CD4-positive, alpha-beta T cell treated with Interleukin-10 for 1 hour (primary cell): ENCODE results near the gene DDT.
"Not testable (repeated sequence)": the region's sequence is repeated elsewhere in the genome, so short reads cannot be mapped to it uniquely, and the experiment has no call there.

ENCODE experiments used
- DNase-seq: peaks from one replicate; pipeline ENCODE4 v3.0.0-alpha.2; 2020

Gene DDT

DNA sequence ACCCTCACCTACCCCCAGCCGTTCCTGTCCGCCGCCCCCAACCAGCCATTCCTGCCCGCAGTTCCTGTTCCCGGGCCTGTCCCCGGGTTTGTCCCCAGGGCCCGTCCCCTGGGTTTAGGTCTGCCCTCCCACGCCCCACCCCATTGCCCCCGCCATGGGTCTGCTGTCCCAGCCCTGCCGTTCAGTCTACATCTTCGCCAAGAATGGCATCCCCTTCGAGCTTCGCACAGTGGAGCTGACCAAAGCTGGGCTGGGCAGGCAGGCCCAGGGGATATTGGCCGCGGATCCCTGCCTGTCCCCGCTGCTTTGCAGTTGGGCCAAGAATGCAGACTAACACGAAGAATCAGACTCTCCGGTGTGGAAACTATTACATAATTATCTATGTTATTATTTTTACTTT lies 24.5 kb downstream of the DDT start:
- not testable (repeated sequence) for DNase-seq

DNA sequence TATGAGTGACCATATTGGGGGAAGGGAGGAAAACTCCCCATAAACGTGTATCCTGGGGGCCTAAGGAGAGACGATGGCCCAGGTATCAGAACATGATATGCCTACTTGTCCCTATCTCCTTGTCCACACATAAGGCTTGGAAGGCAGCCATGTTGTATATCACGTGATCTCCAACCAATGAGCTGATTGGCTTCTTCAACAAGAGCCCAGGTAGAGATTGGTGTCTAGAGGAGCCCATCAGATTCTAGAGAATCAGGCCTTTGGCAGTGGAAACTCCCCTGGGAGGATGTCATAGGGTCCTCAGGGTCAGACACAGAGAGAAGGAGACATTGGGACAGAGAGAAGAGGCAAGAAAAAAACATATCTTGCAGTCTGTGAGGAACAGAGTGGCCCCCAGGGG lies 26.9 kb downstream of the DDT start:
- DNase-seq, result not testable (repeated sequence)

DNA sequence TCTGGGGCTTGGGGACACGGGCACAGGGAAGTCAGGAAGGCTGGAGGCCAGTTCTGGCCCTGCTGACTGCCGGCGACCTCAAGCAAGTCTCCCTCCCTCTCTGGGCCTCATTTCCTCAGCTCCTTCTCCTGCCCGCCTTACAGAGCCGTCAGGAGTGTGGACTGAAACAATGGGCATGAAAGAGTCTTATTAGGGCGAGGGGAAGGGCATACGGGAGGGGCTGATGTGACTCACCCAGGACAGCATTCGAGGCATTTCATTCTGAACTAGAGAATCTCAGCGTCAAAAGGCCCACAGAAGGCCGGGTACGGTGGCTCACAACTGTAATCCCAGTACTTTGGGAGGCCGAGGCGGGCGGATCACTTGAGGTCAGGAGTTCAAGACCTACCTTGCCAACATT lies 34.1 kb downstream of the DDT start:
- DNase-seq, result not testable (repeated sequence)

DNA sequence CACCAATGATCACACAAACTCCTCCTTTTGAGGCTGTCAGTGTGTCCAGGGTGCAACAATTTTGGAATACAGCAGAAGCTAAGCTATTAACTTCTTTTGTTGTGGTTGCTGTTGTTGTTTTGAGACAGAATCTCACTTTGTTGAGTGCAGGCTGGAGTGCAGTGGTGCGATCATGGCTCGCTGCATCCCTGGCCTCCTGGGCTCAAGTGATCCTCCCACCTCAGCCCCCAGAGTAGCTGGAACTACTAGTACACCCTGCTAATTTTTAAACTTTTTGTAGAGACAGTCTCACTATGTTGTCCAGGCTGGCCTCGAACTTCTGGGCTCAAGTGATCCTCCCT lies 35.3 kb downstream of the DDT start:
- DNase-seq, result no peak

- no peak for DNase-seq
Measured at GRCh38 chr22:23938328-23939016, 35.8 kb downstream of the DDT start.

DNA sequence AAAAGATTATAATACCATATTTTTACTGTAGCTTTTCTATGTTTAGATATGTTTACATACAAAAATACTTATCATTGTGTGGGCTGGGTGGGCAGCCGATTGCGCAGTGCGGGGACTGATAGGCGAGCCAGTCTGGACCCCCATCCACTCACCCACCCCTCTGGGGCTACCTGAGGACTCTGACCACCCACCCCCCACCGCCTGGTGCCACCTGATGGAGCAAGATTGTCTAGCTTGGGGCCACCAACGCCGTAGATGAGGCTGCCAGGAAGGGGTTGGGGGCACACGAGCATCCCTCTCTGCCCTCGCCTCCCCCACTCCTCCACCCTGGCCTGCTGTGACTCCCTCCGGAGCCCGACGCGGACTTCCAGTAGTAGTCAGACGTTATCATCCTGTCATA lies 47.7 kb downstream of the DDT start:
- no peak for DNase-seq

DNA sequence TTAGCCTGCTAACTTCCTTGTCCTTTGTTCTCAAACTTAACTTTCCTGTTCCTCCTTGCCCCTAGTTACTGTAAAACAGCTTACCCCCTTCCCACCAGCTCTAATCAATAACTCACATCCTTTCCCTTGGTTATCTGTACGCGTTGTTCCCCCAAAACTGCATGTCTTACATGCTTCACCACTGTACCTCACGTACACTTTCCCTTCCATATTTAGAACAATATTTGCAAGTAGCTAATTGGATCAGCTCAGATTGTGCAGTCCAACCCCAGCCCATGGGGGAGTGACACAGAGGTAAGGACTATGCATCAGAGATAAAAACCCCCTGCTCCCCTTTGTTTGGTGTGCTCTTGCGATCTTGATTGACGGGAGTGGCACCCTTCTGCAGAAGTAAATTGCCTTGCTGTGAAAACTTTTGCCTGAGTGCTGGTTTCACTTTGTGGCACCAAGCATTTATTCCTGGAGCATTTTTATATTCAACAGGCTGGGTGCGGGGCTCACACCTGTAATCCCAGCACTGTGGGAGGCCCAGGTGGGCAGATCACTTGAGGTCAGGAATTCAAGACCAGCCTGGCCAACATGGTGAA lies 49.1 kb downstream of the DDT start:
- DNase-seq, result no peak

- no peak for DNase-seq
Measured at GRCh38 chr22:23922921-23923320, 51.3 kb downstream of the DDT start.

- not testable (repeated sequence) for DNase-seq
Measured at GRCh38 chr22:23921586-23922201, 52.5 kb downstream of the DDT start.
